Liver (tissue), 9 donors: ENCODE results near the gene PDZD11. TPM values are rescaled to one million over a fixed set of nuclear protein-coding genes. Genes with fewer than 3 reads are reported as not detected.

ENCODE experiments used
- DNase-seq: peaks from one replicate; pipeline ENCODE4 v3.0.0-alpha.2; 2017; ENCODE audit warnings: low spot score
- H3K27ac ChIP-seq, 2 donors: one replicate each; pipeline ENCODE4 v1.7.0; 2013; ENCODE audit warnings: inconsistent platforms in 2 of 2, low read length in 2 of 2, control low read depth in 1 of 2, low read depth in 1 of 2, mild to moderate bottlenecking in 1 of 2
- H3K27me3 ChIP-seq, 4 donors: one replicate each; pipeline versions ENCODE4 v1.6.1 to v1.7.0; 2013; ENCODE audit warnings: low read length in 3 of 4, inconsistent platforms in 1 of 4, mild to moderate bottlenecking in 1 of 4, moderate library complexity in 1 of 4; ENCODE audit not compliant: control insufficient read depth in 4 of 4, insufficient read depth in 4 of 4
- H3K36me3 ChIP-seq, 4 donors: one replicate each; pipeline versions ENCODE4 v1.6.1 to v1.7.0; 2013; ENCODE audit warnings: low read length in 3 of 4, mild to moderate bottlenecking in 3 of 4, low read depth in 1 of 4, moderate library complexity in 1 of 4; ENCODE audit not compliant: control insufficient read depth in 4 of 4, insufficient read depth in 3 of 4
- H3K4me1 ChIP-seq, 4 donors: one replicate each; pipeline versions ENCODE4 v1.6.1 to v1.7.0; 2013; ENCODE audit warnings: low read length in 3 of 4, mild to moderate bottlenecking in 3 of 4, moderate library complexity in 1 of 4; ENCODE audit not compliant: control insufficient read depth in 4 of 4, insufficient read depth in 4 of 4
- H3K4me3 ChIP-seq, 3 donors: one replicate each; pipeline versions ENCODE4 v1.6.1 to v1.7.0; 2013; ENCODE audit warnings: low read length in 3 of 3, control low read depth in 1 of 3, low read depth in 1 of 3, mild to moderate bottlenecking in 1 of 3
- H3K9ac ChIP-seq, 2 donors: one replicate each; pipeline ENCODE4 v1.7.0; 2013; ENCODE audit warnings: low read length in 2 of 2, mild to moderate bottlenecking in 2 of 2, moderate library complexity in 2 of 2, control low read depth in 1 of 2, low read depth in 1 of 2
- H3K9me3 ChIP-seq, 4 donors: one replicate each; pipeline versions ENCODE4 v1.6.1 to v1.7.0; 2013; ENCODE audit warnings: low read length in 3 of 4; ENCODE audit not compliant: control insufficient read depth in 4 of 4
- ATF3 ChIP-seq: IDR thresholded peaks from 2 replicates; pipeline ENCODE4 v1.6.1; 2016; ENCODE audit warnings: antibody characterized with exemption
- EGR1 ChIP-seq, 2 donors: IDR thresholded peaks; 2 replicates each; pipeline ENCODE4 v1.6.1; 2016 to 2018; ENCODE audit warnings: antibody characterized with exemption in 2 of 2, low read depth in 2 of 2
- FOXA1 ChIP-seq: IDR thresholded peaks from 2 replicates; pipeline ENCODE4 v1.6.1; 2016; ENCODE audit warnings: antibody characterized with exemption
- FOXA2 ChIP-seq: IDR thresholded peaks from 2 replicates; pipeline ENCODE4 v1.6.1; 2016; ENCODE audit warnings: antibody characterized with exemption
- GABPA ChIP-seq, 2 donors: IDR thresholded peaks in 1 of 2; conservative IDR thresholded peaks in 1 of 2; 2 replicates each; pipeline ENCODE4 v1.6.1; 2016; ENCODE audit warnings: antibody characterized with exemption in 2 of 2, mild to moderate bottlenecking in 1 of 2, moderate library complexity in 1 of 2
- HNF4A ChIP-seq, 2 donors: conservative IDR thresholded peaks; 2 replicates each; pipeline ENCODE4 v1.6.1; 2016; ENCODE audit warnings: antibody characterized with exemption in 2 of 2, mild to moderate bottlenecking in 2 of 2
- HNF4G ChIP-seq: IDR thresholded peaks from 2 replicates; pipeline ENCODE4 v1.6.1; 2016; ENCODE audit warnings: antibody characterized with exemption
- JUND ChIP-seq, 2 donors: IDR thresholded peaks; 2 replicates each; pipeline ENCODE4 v1.6.1; 2016; ENCODE audit warnings: antibody characterized with exemption in 2 of 2
- MAX ChIP-seq: IDR thresholded peaks from 2 replicates; pipeline ENCODE4 v1.6.1; 2016; ENCODE audit warnings: antibody characterized with exemption
- NR2F2 ChIP-seq: IDR thresholded peaks from 2 replicates; pipeline ENCODE4 v1.6.1; 2016; ENCODE audit warnings: antibody characterized with exemption
- RAD21 ChIP-seq, 2 donors: IDR thresholded peaks; 2 replicates each; pipeline ENCODE4 v1.6.1; 2016; ENCODE audit warnings: antibody characterized with exemption in 2 of 2, mild to moderate bottlenecking in 2 of 2
- RXRA ChIP-seq, 2 donors: IDR thresholded peaks; 2 replicates each; pipeline ENCODE4 v1.6.1; 2017 to 2018; ENCODE audit warnings: antibody characterized with exemption in 2 of 2, mild to moderate bottlenecking in 1 of 2
- SP1 ChIP-seq: IDR thresholded peaks from 2 replicates; pipeline ENCODE4 v1.6.1; 2018; ENCODE audit warnings: antibody characterized with exemption, mild to moderate bottlenecking
- TAF1 ChIP-seq: conservative IDR thresholded peaks from 2 replicates; pipeline ENCODE4 v1.6.1; 2016; ENCODE audit warnings: antibody characterized with exemption, mild to moderate bottlenecking
- YY1 ChIP-seq: IDR thresholded peaks from 2 replicates; pipeline ENCODE4 v1.6.1; 2016; ENCODE audit warnings: antibody characterized with exemption, mild to moderate bottlenecking
- ZBTB33 ChIP-seq: IDR thresholded peaks from 2 replicates; pipeline ENCODE4 v1.6.1; 2016; ENCODE audit warnings: antibody characterized with exemption
- WGBS: extraction: QIAGEN DNeasy Blood & Tissue Kit; methylation state at CpG from one replicate; pipeline ENCODE4 v1.1.7; 2013; 5-methylcytosine and 5-hydroxymethylcytosine counted together
- polyA plus RNA-seq, 2 donors: library from polyadenylated mRNA; stranded (reverse) in 1 of 2; unstranded in 1 of 2; fragments of 200-250 nt in 1 of 2; fragments of >200 nt in 1 of 2; fragmentation: Nextera tagmentation in 1 of 2; extraction: Ambion mirVana in 1 of 2; gene quantifications; one replicate each; pipeline versions ENCODE4 v1.2.1 to v1.2.3, GENCODE V29; 2013 to 2015
- total RNA-seq, 2 donors: library from RNA; depleted of rRNA; stranded (reverse); fragments of >200 nt; gene quantifications; one replicate each; pipeline ENCODE4 v1.2.3, GENCODE V29; 2014
- TF ChIP-seq, protein P1 (sequence below): fragments of 150-350 bp; IDR thresholded peaks from 2 replicates; pipeline ENCODE4 v1.5.1; 2017; ENCODE audit warnings: improper control_type of control experiment, low read depth, low read length; ENCODE audit not compliant: missing input control
- TF ChIP-seq, protein P2 (sequence below): IDR thresholded peaks from 2 replicates; pipeline ENCODE4 v1.6.1; 2016; ENCODE audit warnings: antibody characterized with exemption, mild to moderate bottlenecking
- donor health status: healthy.
- donor health status: healthy.
- donor health status: healthy.
- donor health status: healthy.
- donor health status: healthy.

PDZD11 gene
- total and polyA plus RNA-seq, 4 donors, result 8.5 to 25.9 (median 15.8) TPM

GRCh38 chrX:70313503-70313902, 23.8 kb upstream of the PDZD11 start:
- no peak for DNase-seq
- peaks cover 0 to 9% (median 0%) of the 10 kb centered on the region in 4 donors for H3K27me3 ChIP-seq
- H3K9ac ChIP-seq, result no peak overlapping the region
- peaks cover 0 to 3% (median under 1%) of the 10 kb centered on the region in 4 donors for H3K9me3 ChIP-seq
- WGBS, result 95% methylated on average over 1 of the region's 1 CpG
- H3K27ac ChIP-seq, result no peak overlapping the region
- no peaks in the 10 kb centered on the region for H3K4me1 ChIP-seq
- H3K4me3 ChIP-seq, result no peak overlapping the region
- no peaks in the 10 kb centered on the region for H3K36me3 ChIP-seq
- TF ChIP-seq ZBTB33 (no peak), TAF1 (no peak), YY1 (no peak), RAD21 (IDR thresholded peaks at IDR 0.05) (no peak), NR2F2 (no peak), RXRA (IDR thresholded peaks at IDR 0.05) (no peak)

- WGBS, result 81% methylated on average over 3 of the region's 3 CpGs
- H3K4me3 ChIP-seq, result no peak overlapping the region
- TF ChIP-seq ATF3 (no peak), FOXA2 (no peak), RAD21 (IDR thresholded peaks at IDR 0.05) (no peak), HNF4A (conservative IDR thresholded peaks at IDR 0.05) (no peak), FOXA1 (no peak), JUND (IDR thresholded peaks at IDR 0.05) (no peak), SP1 (no peak), GABPA (IDR thresholded peaks at IDR 0.05 in 1 of 2, conservative IDR thresholded peaks at IDR 0.05 in 1 of 2) (no peak), EGR1 (IDR thresholded peaks at IDR 0.05; ENCODE audit: low read depth in 2 of 2) (no peak), YY1 (no peak), HNF4G (no peak), TAF1 (no peak), NR2F2 (no peak), MAX (no peak), ZBTB33 (no peak), RXRA (IDR thresholded peaks at IDR 0.05) (no peak)
- TF ChIP-seq, protein P1, sequence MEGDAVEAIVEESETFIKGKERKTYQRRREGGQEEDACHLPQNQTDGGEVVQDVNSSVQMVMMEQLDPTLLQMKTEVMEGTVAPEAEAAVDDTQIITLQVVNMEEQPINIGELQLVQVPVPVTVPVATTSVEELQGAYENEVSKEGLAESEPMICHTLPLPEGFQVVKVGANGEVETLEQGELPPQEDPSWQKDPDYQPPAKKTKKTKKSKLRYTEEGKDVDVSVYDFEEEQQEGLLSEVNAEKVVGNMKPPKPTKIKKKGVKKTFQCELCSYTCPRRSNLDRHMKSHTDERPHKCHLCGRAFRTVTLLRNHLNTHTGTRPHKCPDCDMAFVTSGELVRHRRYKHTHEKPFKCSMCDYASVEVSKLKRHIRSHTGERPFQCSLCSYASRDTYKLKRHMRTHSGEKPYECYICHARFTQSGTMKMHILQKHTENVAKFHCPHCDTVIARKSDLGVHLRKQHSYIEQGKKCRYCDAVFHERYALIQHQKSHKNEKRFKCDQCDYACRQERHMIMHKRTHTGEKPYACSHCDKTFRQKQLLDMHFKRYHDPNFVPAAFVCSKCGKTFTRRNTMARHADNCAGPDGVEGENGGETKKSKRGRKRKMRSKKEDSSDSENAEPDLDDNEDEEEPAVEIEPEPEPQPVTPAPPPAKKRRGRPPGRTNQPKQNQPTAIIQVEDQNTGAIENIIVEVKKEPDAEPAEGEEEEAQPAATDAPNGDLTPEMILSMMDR, result no peak
- TF ChIP-seq, protein P2, sequence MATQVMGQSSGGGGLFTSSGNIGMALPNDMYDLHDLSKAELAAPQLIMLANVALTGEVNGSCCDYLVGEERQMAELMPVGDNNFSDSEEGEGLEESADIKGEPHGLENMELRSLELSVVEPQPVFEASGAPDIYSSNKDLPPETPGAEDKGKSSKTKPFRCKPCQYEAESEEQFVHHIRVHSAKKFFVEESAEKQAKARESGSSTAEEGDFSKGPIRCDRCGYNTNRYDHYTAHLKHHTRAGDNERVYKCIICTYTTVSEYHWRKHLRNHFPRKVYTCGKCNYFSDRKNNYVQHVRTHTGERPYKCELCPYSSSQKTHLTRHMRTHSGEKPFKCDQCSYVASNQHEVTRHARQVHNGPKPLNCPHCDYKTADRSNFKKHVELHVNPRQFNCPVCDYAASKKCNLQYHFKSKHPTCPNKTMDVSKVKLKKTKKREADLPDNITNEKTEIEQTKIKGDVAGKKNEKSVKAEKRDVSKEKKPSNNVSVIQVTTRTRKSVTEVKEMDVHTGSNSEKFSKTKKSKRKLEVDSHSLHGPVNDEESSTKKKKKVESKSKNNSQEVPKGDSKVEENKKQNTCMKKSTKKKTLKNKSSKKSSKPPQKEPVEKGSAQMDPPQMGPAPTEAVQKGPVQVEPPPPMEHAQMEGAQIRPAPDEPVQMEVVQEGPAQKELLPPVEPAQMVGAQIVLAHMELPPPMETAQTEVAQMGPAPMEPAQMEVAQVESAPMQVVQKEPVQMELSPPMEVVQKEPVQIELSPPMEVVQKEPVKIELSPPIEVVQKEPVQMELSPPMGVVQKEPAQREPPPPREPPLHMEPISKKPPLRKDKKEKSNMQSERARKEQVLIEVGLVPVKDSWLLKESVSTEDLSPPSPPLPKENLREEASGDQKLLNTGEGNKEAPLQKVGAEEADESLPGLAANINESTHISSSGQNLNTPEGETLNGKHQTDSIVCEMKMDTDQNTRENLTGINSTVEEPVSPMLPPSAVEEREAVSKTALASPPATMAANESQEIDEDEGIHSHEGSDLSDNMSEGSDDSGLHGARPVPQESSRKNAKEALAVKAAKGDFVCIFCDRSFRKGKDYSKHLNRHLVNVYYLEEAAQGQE, result no peak
- no peak for DNase-seq
- H3K36me3 ChIP-seq, result no peaks in the 10 kb centered on the region
- H3K9me3 ChIP-seq, result no peaks in the 10 kb centered on the region
- H3K4me1 ChIP-seq, result no peaks in the 10 kb centered on the region
- no peak overlapping the region for H3K27ac ChIP-seq
- no peaks in the 10 kb centered on the region for H3K27me3 ChIP-seq
- no peak overlapping the region for H3K9ac ChIP-seq
Measured at GRCh38 chrX:70301716-70302115, 12.0 kb upstream of the PDZD11 start.
